Memory B cell (primary cell): ENCODE data around the gene ALDH4A1.
"Not testable (repeated sequence)": the region's sequence is repeated elsewhere in the genome, so short reads cannot be mapped to it uniquely, and the experiment has no call there.

Experiments used
- ATAC-seq: fragments of 150-1000 bp; cut with Tn5 transposase; 2 replicates; pipeline ENCODE4 v1.10.0; 2021; ENCODE audit warnings: low read depth, mild to moderate bottlenecking, moderate library complexity
- DNase-seq, 2 donors: peaks; one replicate each; pipeline ENCODE4 v3.0.0; 2022; ENCODE audit warnings: low spot score in 2 of 2
- H3K27ac Mint-ChIP-seq: one replicate; pipeline ENCODE4 v1.8.0; 2022; ENCODE audit warnings: mild to moderate bottlenecking, moderate library complexity, mixed read lengths
- H3K27me3 Mint-ChIP-seq: one replicate; pipeline ENCODE4 v1.8.0; 2022; ENCODE audit warnings: mixed read lengths
- H3K36me3 Mint-ChIP-seq: one replicate; pipeline ENCODE4 v1.8.0; 2022; ENCODE audit warnings: mild to moderate bottlenecking, mixed read lengths
- H3K4me1 Mint-ChIP-seq: one replicate; pipeline ENCODE4 v1.8.0; 2022; ENCODE audit warnings: mixed read lengths
- H3K4me3 Mint-ChIP-seq: one replicate; pipeline ENCODE4 v1.8.0; 2022; ENCODE audit warnings: mild to moderate bottlenecking, moderate library complexity, mixed read lengths
- H3K9me3 Mint-ChIP-seq: one replicate; pipeline ENCODE4 v1.8.0; 2022; ENCODE audit warnings: mixed read lengths

The ALDH4A1 gene

GRCh38 chr1:18907021-18907916, 4.9 kb upstream of the ALDH4A1 start:
- DNase-seq, result peak; percentile 64 to 74
- H3K27ac Mint-ChIP-seq, result peak overlapping the region; percentile 80
- peaks cover 11% of the 10 kb centered on the region for H3K4me1 Mint-ChIP-seq
- no peaks in the 10 kb centered on the region for H3K27me3 Mint-ChIP-seq
- H3K4me3 Mint-ChIP-seq, result peak overlapping the region; percentile 69
- ATAC-seq, result peak; percentile 12
- no peaks in the 10 kb centered on the region for H3K9me3 Mint-ChIP-seq
- H3K36me3 Mint-ChIP-seq, result peaks cover 23% of the 10 kb centered on the region

- H3K4me3 Mint-ChIP-seq, result peak overlapping the region; percentile 99
- H3K27ac Mint-ChIP-seq, result peak overlapping the region; percentile 92
- no peaks in the 10 kb centered on the region for H3K9me3 Mint-ChIP-seq
- ATAC-seq, result no peak
- peaks cover 12% of the 10 kb centered on the region for H3K4me1 Mint-ChIP-seq
- H3K27me3 Mint-ChIP-seq, result no peaks in the 10 kb centered on the region
- H3K36me3 Mint-ChIP-seq, result no peaks in the 10 kb centered on the region
- DNase-seq, result no peak
These were observed 969 bp upstream of the ALDH4A1 start for GRCh38 chr1:18903291-18903756.

- Mint-ChIP-seq H3K4me1 (peaks cover 12% of the 10 kb centered on the region), H3K27ac (peak overlapping the region; percentile 92), H3K36me3 (no peaks in the 10 kb centered on the region), H3K9me3 (no peaks in the 10 kb centered on the region), H3K27me3 (no peaks in the 10 kb centered on the region), H3K4me3 (peak overlapping the region; percentile 99)
- ATAC-seq (no peak), DNase-seq (no peak)
These were observed 318 bp downstream of the ALDH4A1 start for GRCh38 chr1:18901952-18902522.

GRCh38 chr1:18901147-18901951, 1.0 kb downstream of the ALDH4A1 start:
- H3K27ac Mint-ChIP-seq, result peak overlapping the region; percentile 92
- peaks cover 12% of the 10 kb centered on the region for H3K4me1 Mint-ChIP-seq
- no peaks in the 10 kb centered on the region for H3K9me3 Mint-ChIP-seq
- DNase-seq (no peak), ATAC-seq (no peak)
- peak overlapping the region; percentile 99 for H3K4me3 Mint-ChIP-seq
- no peaks in the 10 kb centered on the region for H3K27me3 Mint-ChIP-seq
- no peaks in the 10 kb centered on the region for H3K36me3 Mint-ChIP-seq

GRCh38 chr1:18900303-18900841, 2.0 kb downstream of the ALDH4A1 start:
- Mint-ChIP-seq H3K4me3 (no peak overlapping the region), H3K36me3 (no peaks in the 10 kb centered on the region), H3K27me3 (no peaks in the 10 kb centered on the region), H3K9me3 (no peaks in the 10 kb centered on the region), H3K4me1 (peaks cover 12% of the 10 kb centered on the region), H3K27ac (no peak overlapping the region)
- ATAC-seq, result no peak
- no peak for DNase-seq

GRCh38 chr1:18899363-18900049, 2.8 kb downstream of the ALDH4A1 start:
- Mint-ChIP-seq H3K9me3 (no peaks in the 10 kb centered on the region), H3K36me3 (no peaks in the 10 kb centered on the region), H3K4me1 (peaks cover 12% of the 10 kb centered on the region), H3K4me3 (no peak overlapping the region), H3K27me3 (no peaks in the 10 kb centered on the region), H3K27ac (no peak overlapping the region)
- DNase-seq (no peak), ATAC-seq (no peak)

- no peak overlapping the region for H3K27ac Mint-ChIP-seq
- ATAC-seq (no peak), DNase-seq (no peak)
- peaks cover 12% of the 10 kb centered on the region for H3K4me1 Mint-ChIP-seq
- no peaks in the 10 kb centered on the region for H3K27me3 Mint-ChIP-seq
- H3K9me3 Mint-ChIP-seq, result no peaks in the 10 kb centered on the region
- no peaks in the 10 kb centered on the region for H3K36me3 Mint-ChIP-seq
- H3K4me3 Mint-ChIP-seq, result no peak overlapping the region
These were observed 3.8 kb downstream of the ALDH4A1 start for GRCh38 chr1:18898567-18898966.

GRCh38 chr1:18895317-18895716, 7.0 kb downstream of the ALDH4A1 start:
- Mint-ChIP-seq H3K4me1 (peaks cover 5% of the 10 kb centered on the region), H3K4me3 (no peak overlapping the region), H3K27me3 (no peaks in the 10 kb centered on the region), H3K36me3 (no peaks in the 10 kb centered on the region), H3K27ac (no peak overlapping the region), H3K9me3 (no peaks in the 10 kb centered on the region)
- ATAC-seq, result no peak
- no peak for DNase-seq

GRCh38 chr1:18893120-18893519, 9.2 kb downstream of the ALDH4A1 start:
- ATAC-seq (no peak), DNase-seq (no peak)
- Mint-ChIP-seq H3K27me3 (no peaks in the 10 kb centered on the region), H3K27ac (no peak overlapping the region), H3K4me1 (peaks cover 2% of the 10 kb centered on the region), H3K9me3 (no peaks in the 10 kb centered on the region), H3K4me3 (no peak overlapping the region), H3K36me3 (no peaks in the 10 kb centered on the region)

- not testable (repeated sequence) for DNase-seq, H3K27me3 Mint-ChIP-seq, H3K9me3 Mint-ChIP-seq, H3K4me3 Mint-ChIP-seq, H3K36me3 Mint-ChIP-seq, ATAC-seq, H3K27ac Mint-ChIP-seq, H3K4me1 Mint-ChIP-seq
These were observed 10.5 kb downstream of the ALDH4A1 start for GRCh38 chr1:18891858-18892257.

- no peak for DNase-seq
- peaks cover 2% of the 10 kb centered on the region for H3K4me1 Mint-ChIP-seq
- no peak overlapping the region for H3K27ac Mint-ChIP-seq
- no peak for ATAC-seq
- no peaks in the 10 kb centered on the region for H3K9me3 Mint-ChIP-seq
- H3K27me3 Mint-ChIP-seq, result no peaks in the 10 kb centered on the region
- no peaks in the 10 kb centered on the region for H3K36me3 Mint-ChIP-seq
- H3K4me3 Mint-ChIP-seq, result no peak overlapping the region
These were observed 11.0 kb downstream of the ALDH4A1 start for GRCh38 chr1:18891426-18891780.

- Mint-ChIP-seq H3K27me3 (no peaks in the 10 kb centered on the region), H3K36me3 (no peaks in the 10 kb centered on the region), H3K9me3 (no peaks in the 10 kb centered on the region), H3K4me1 (peaks cover 2% of the 10 kb centered on the region), H3K27ac (no peak overlapping the region), H3K4me3 (no peak overlapping the region)
- DNase-seq, result no peak
- ATAC-seq, result no peak
These were observed 11.5 kb downstream of the ALDH4A1 start for GRCh38 chr1:18890706-18891425.

- Mint-ChIP-seq H3K27ac (no peak overlapping the region), H3K4me3 (no peak overlapping the region), H3K27me3 (no peaks in the 10 kb centered on the region), H3K9me3 (no peaks in the 10 kb centered on the region), H3K36me3 (peaks cover 5% of the 10 kb centered on the region), H3K4me1 (no peaks in the 10 kb centered on the region)
- no peak for ATAC-seq
- no peak for DNase-seq
These were observed 16.4 kb downstream of the ALDH4A1 start for GRCh38 chr1:18886003-18886335.
